Fibroblast of villous mesenchyme (primary cell): Measurements from ENCODE around the gene BLMH. TPM values are rescaled to one million over a fixed set of nuclear protein-coding genes. Genes with fewer than 3 reads are reported as not detected.

Source experiments
- DNase-seq: peaks from one replicate; pipeline ENCODE4 v3.0.0-alpha.2; 2010; ENCODE audit warnings: low read depth
- H3K4me3 ChIP-seq: 2 replicates; pipeline ENCODE4 v1.5.1; 2011; ENCODE audit warnings: low read depth, mild to moderate bottlenecking, low read length
- CTCF ChIP-seq: IDR thresholded peaks from 2 replicates; pipeline ENCODE4 v1.5.1; 2012; ENCODE audit warnings: low read depth, mild to moderate bottlenecking, low read length; ENCODE audit not compliant: insufficient read depth
- total RNA-seq: library from RNA; depleted of rRNA; stranded (reverse); fragments of >200 nt; gene quantifications from 2 replicates; pipeline ENCODE4 v1.2.3, GENCODE V29; 2012

Gene BLMH
- total RNA-seq, 1 donor: 31.1 TPM

GRCh38 chr17:30246460-30246859 is 45.3 kb downstream of the BLMH start:
- TF ChIP-seq CTCF: no peak
- no peak overlapping the region for H3K4me3 ChIP-seq
- DNase-seq: no peak

GRCh38 chr17:30244853-30245385 is 46.8 kb downstream of the BLMH start:
- no peak for DNase-seq
- no peak overlapping the region for H3K4me3 ChIP-seq
- TF ChIP-seq CTCF: no peak

GRCh38 chr17:30243568-30243967 is 48.2 kb downstream of the BLMH start:
- no peak overlapping the region for H3K4me3 ChIP-seq
- TF ChIP-seq CTCF: no peak
- DNase-seq: no peak

- no peak overlapping the region for H3K4me3 ChIP-seq
- TF ChIP-seq CTCF: no peak
- no peak for DNase-seq
Measured at GRCh38 chr17:30243002-30243401, 48.7 kb downstream of the BLMH start.

GRCh38 chr17:30241051-30241450 is 50.7 kb downstream of the BLMH start:
- H3K4me3 ChIP-seq: no peak overlapping the region
- no peak for DNase-seq
- TF ChIP-seq CTCF: no peak

GRCh38 chr17:30240177-30240576 is 51.6 kb downstream of the BLMH start:
- no peak overlapping the region for H3K4me3 ChIP-seq
- TF ChIP-seq CTCF: no peak
- DNase-seq: no peak

GRCh38 chr17:30239089-30239462 is 52.7 kb downstream of the BLMH start:
- no peak for DNase-seq
- no peak for TF ChIP-seq CTCF
- H3K4me3 ChIP-seq: no peak overlapping the region
